Keratinocyte (primary cell): ENCODE results near the gene ALG6. TPM values are rescaled to one million over a fixed set of nuclear protein-coding genes. Genes with fewer than 3 reads are reported as not detected.

Experiments
- DNase-seq: peaks from one replicate; pipeline ENCODE4 v3.0.0-alpha.2; 2011; ENCODE audit warnings: low read depth, missing footprints, low spot score
- FAIRE-seq: peaks from 2 replicates; lab custom pipeline; 2011; peaks lifted over from hg19 to GRCh38; lab: Jason Lieb, UNC
- H2AFZ ChIP-seq: 2 replicates; pipeline ENCODE4 v1.6.0; 2012; ENCODE audit warnings: low read length, control low read depth, inconsistent platforms; ENCODE audit not compliant: control insufficient read depth
- H3K27ac ChIP-seq: 2 replicates; pipeline ENCODE4 v1.5.1; 2011; ENCODE audit warnings: low read length; ENCODE audit not compliant: control insufficient read depth, insufficient read depth
- H3K27me3 ChIP-seq: 3 replicates; pipeline ENCODE4 v1.6.0; 2011; ENCODE audit warnings: low read length; ENCODE audit not compliant: control insufficient read depth, insufficient read depth; ENCODE audit errors: extremely low read depth
- H3K36me3 ChIP-seq, 2 experiments: 2 replicates in 1 of 2; 3 replicates in 1 of 2; pipeline ENCODE4 v1.5.1; 2011; ENCODE audit warnings: low read length in 2 of 2, mild to moderate bottlenecking in 1 of 2; ENCODE audit not compliant: control insufficient read depth in 2 of 2, insufficient read depth in 2 of 2; ENCODE audit errors: extremely low read depth in 1 of 2
- H3K4me1 ChIP-seq: 3 replicates; pipeline ENCODE4 v1.5.1; 2011; ENCODE audit warnings: low read length; ENCODE audit not compliant: control insufficient read depth, insufficient read depth; ENCODE audit errors: extremely low read depth
- H3K4me2 ChIP-seq: 3 replicates; pipeline ENCODE4 v1.6.0; 2011; ENCODE audit warnings: low read depth, low read length; ENCODE audit not compliant: control insufficient read depth, insufficient read depth; ENCODE audit errors: extremely low read depth
- H3K4me3 ChIP-seq, 3 experiments: fragments of 200-600 bp in 1 of 3; sonication (generic) in 1 of 3; 2 replicates in 2 of 3; 3 replicates in 1 of 3; pipeline ENCODE4 v1.5.1; 2011 to 2016; ENCODE audit warnings: low read length in 3 of 3, mild to moderate bottlenecking in 3 of 3, control low read depth in 2 of 3, inconsistent platforms in 1 of 3, low read depth in 1 of 3, mixed read lengths in 1 of 3, mixed run types in 1 of 3, moderate library complexity in 1 of 3; ENCODE audit not compliant: control insufficient read depth in 2 of 3, insufficient read depth in 2 of 3; ENCODE audit errors: extremely low read depth in 1 of 3
- H3K79me2 ChIP-seq: 2 replicates; pipeline ENCODE4 v1.6.0; 2012; ENCODE audit warnings: low read length; ENCODE audit not compliant: control insufficient read depth, insufficient read depth
- H3K9ac ChIP-seq: 3 replicates; pipeline ENCODE4 v1.6.0; 2011; ENCODE audit warnings: low read length; ENCODE audit not compliant: control insufficient read depth, insufficient read depth; ENCODE audit errors: extremely low read depth
- H3K9me1 ChIP-seq: 3 replicates; pipeline ENCODE4 v1.6.0; 2011; ENCODE audit warnings: low read length; ENCODE audit not compliant: control insufficient read depth, insufficient read depth; ENCODE audit errors: extremely low read depth
- H3K9me3 ChIP-seq: 2 replicates; pipeline ENCODE4 v1.5.1; 2012; ENCODE audit warnings: low read depth, low read length; ENCODE audit not compliant: control insufficient read depth
- H4K20me1 ChIP-seq: 3 replicates; pipeline ENCODE4 v1.6.0; 2011; ENCODE audit warnings: low read length; ENCODE audit not compliant: control insufficient read depth, insufficient read depth; ENCODE audit errors: extremely low read depth
- CTCF ChIP-seq, 3 experiments: IDR thresholded peaks in 1 of 3; conservative IDR thresholded peaks in 1 of 3; optimal IDR thresholded peaks in 1 of 3; 2 replicates in 2 of 3; 3 replicates in 1 of 3; pipeline versions ENCODE3 to v1.5.1; 2011; ENCODE audit warnings: low read length in 3 of 3, mild to moderate bottlenecking in 3 of 3, moderate library complexity in 2 of 3, control low read depth in 1 of 3, inconsistent platforms in 1 of 3; ENCODE audit not compliant: insufficient read depth in 2 of 3; ENCODE audit errors: extremely low read depth in 1 of 3
- EZH2 ChIP-seq: IDR thresholded peaks from one replicate; pipeline ENCODE4 v1.6.1; 2012; ENCODE audit warnings: inconsistent platforms, mild to moderate bottlenecking, low read length, moderate library complexity
- dilution Hi-C: fragments of 300-500 bp; cut with MboI; formaldehyde crosslinking; loops from one replicate; pipeline ENCODE4 v1.7.0; 2020; ENCODE audit warnings: low sequenced_read_pairs; ENCODE audit not compliant: extremely low pct_ligation_motif_present
- polyA plus RNA-seq, 5 experiments: library from polyadenylated mRNA; depleted of rRNA in 3 of 5; stranded (reverse) in 3 of 5; stranded (forward) in 1 of 5; unstranded in 1 of 5; fragments of >200 nt; gene quantifications; 1 replicate in 1 of 5; 2 replicates in 3 of 5; 3 replicates in 1 of 5; pipeline versions ENCODE4 v1.2.1 to v1.2.3, GENCODE V29; 2011 to 2012; ENCODE audit warnings: missing spikeins in 2 of 5, low read depth in 1 of 5, low replicate concordance in 1 of 5

ALG6 gene
- polyA plus RNA-seq, 1 donor (not counting 4 experiments of a cell fraction or from before 2014, with no cell fraction given): 20.5 TPM

- dilution Hi-C loops: no loop called here
- TF ChIP-seq EZH2 (no peak), CTCF (optimal IDR thresholded peaks at IDR 0.05 in 1 of 3, IDR thresholded peaks at IDR 0.05 in 1 of 3, conservative IDR thresholded peaks at IDR 0.05 in 1 of 3; ENCODE audit: extremely low read depth in 1 of 3, insufficient read depth in 2 of 3, low read length in 3 of 3) (no peak)
- no peak overlapping the region for H3K4me2 ChIP-seq
- no peaks in the 10 kb centered on the region for H3K9me1 ChIP-seq
- no peaks in the 10 kb centered on the region for H3K4me1 ChIP-seq
- no peaks in the 10 kb centered on the region for H3K9me3 ChIP-seq
- H3K9ac ChIP-seq: no peak overlapping the region
- no peaks in the 10 kb centered on the region for H3K79me2 ChIP-seq
- H3K27ac ChIP-seq: no peak overlapping the region
- H3K36me3 ChIP-seq: no peaks in the 10 kb centered on the region
- no peak overlapping the region for H2AFZ ChIP-seq
- H4K20me1 ChIP-seq: no peaks in the 10 kb centered on the region
- no peak for DNase-seq
- no peaks in the 10 kb centered on the region for H3K27me3 ChIP-seq
- no peak overlapping the region for H3K4me3 ChIP-seq
- no peak for FAIRE-seq
These were observed 91.3 kb downstream of the ALG6 start for GRCh38 chr1:63458750-63459149.

GRCh38 chr1:63461661-63462230, 94.3 kb downstream of the ALG6 start:
- no peak overlapping the region for H3K4me2 ChIP-seq
- H4K20me1 ChIP-seq: no peaks in the 10 kb centered on the region
- DNase-seq (no peak), FAIRE-seq (no peak)
- H3K9ac ChIP-seq: no peak overlapping the region
- H2AFZ ChIP-seq: no peak overlapping the region
- no peaks in the 10 kb centered on the region for H3K9me3 ChIP-seq
- dilution Hi-C loops: no loop called here
- no peak overlapping the region for H3K27ac ChIP-seq
- TF ChIP-seq EZH2: no peak
- TF ChIP-seq CTCF (optimal IDR thresholded peaks at IDR 0.05 in 1 of 3, IDR thresholded peaks at IDR 0.05 in 1 of 3, conservative IDR thresholded peaks at IDR 0.05 in 1 of 3; ENCODE audit: extremely low read depth in 1 of 3, insufficient read depth in 2 of 3, low read length in 3 of 3): no peak
- H3K27me3 ChIP-seq: no peaks in the 10 kb centered on the region
- H3K4me3 ChIP-seq: no peak overlapping the region
- H3K79me2 ChIP-seq: no peaks in the 10 kb centered on the region
- no peaks in the 10 kb centered on the region for H3K4me1 ChIP-seq
- no peaks in the 10 kb centered on the region for H3K36me3 ChIP-seq
- no peaks in the 10 kb centered on the region for H3K9me1 ChIP-seq
